CD14-positive monocyte (primary cell): ENCODE measurements around the gene HCCS. TPM values are rescaled to one million over a fixed set of nuclear protein-coding genes. Genes with fewer than 3 reads are reported as not detected.

Experiments used
- DNase-seq, 3 donors: peaks; one replicate each; pipeline ENCODE4 v3.0.0-alpha.2; 2011 to 2022
- H2AFZ ChIP-seq: 2 replicates; pipeline ENCODE4 v1.6.0; 2012; ENCODE audit warnings: mild to moderate bottlenecking, low read depth, low read length, inconsistent platforms; ENCODE audit not compliant: insufficient read depth, poor library complexity, severe bottlenecking
- H3K27ac ChIP-seq, 2 donors: 1 replicate in 1 of 2; 2 replicates in 1 of 2; pipeline ENCODE4 v1.5.1; 2012 to 2013; ENCODE audit warnings: low read length in 2 of 2, control low read depth in 1 of 2, inconsistent platforms in 1 of 2, low read depth in 1 of 2, mild to moderate bottlenecking in 1 of 2
- H3K27me3 ChIP-seq, 2 donors: one replicate each; pipeline versions ENCODE4 v1.6.0 to v1.6.1; 2011 to 2013; ENCODE audit warnings: low read length in 2 of 2; ENCODE audit not compliant: control insufficient read depth in 2 of 2, insufficient read depth in 2 of 2
- H3K36me3 ChIP-seq, 2 donors: replicated peaks in 1 of 2; 1 replicate in 1 of 2; 2 replicates in 1 of 2; pipeline versions ENCODE4 v1.5.1 to v1.6.1; 2012 to 2013; ENCODE audit warnings: low read length in 2 of 2, control low read depth in 1 of 2, inconsistent platforms in 1 of 2, mild to moderate bottlenecking in 1 of 2; ENCODE audit not compliant: insufficient read depth in 2 of 2, control insufficient read depth in 1 of 2
- H3K4me1 ChIP-seq, 2 donors: 1 replicate in 1 of 2; 2 replicates in 1 of 2; pipeline versions ENCODE4 v1.5.1 to v1.6.1; 2012 to 2013; ENCODE audit warnings: low read length in 2 of 2, control low read depth in 1 of 2, inconsistent platforms in 1 of 2, mild to moderate bottlenecking in 1 of 2, moderate library complexity in 1 of 2; ENCODE audit not compliant: insufficient read depth in 2 of 2, control insufficient read depth in 1 of 2
- H3K4me2 ChIP-seq: replicated peaks from 2 replicates; pipeline ENCODE3; 2012; ENCODE audit warnings: low read length, moderate library complexity, mild to moderate bottlenecking; ENCODE audit not compliant: poor library complexity, severe bottlenecking; ENCODE audit errors: extremely low read depth
- H3K4me3 ChIP-seq, 3 experiments: fragments of 200-600 bp in 1 of 3; sonication (generic) in 1 of 3; replicated peaks in 1 of 3; 1 replicate in 2 of 3; 2 replicates in 1 of 3; pipeline ENCODE4 v1.5.1; 2011 to 2013; ENCODE audit warnings: low read length in 3 of 3, mild to moderate bottlenecking in 3 of 3, control low read depth in 2 of 3, low read depth in 2 of 3, inconsistent platforms in 1 of 3, moderate library complexity in 1 of 3
- H3K79me2 ChIP-seq: 2 replicates; pipeline ENCODE4 v1.6.0; 2012; ENCODE audit warnings: mild to moderate bottlenecking, control low read depth, inconsistent platforms, low read length, moderate library complexity; ENCODE audit not compliant: insufficient read depth
- H3K9ac ChIP-seq: 2 replicates; pipeline ENCODE4 v1.6.0; 2017; ENCODE audit warnings: low read length, mild to moderate bottlenecking; ENCODE audit not compliant: insufficient read depth, poor library complexity, severe bottlenecking
- H3K9me3 ChIP-seq, 2 donors: replicated peaks in 1 of 2; 1 replicate in 1 of 2; 2 replicates in 1 of 2; pipeline versions ENCODE4 v1.5.1 to v1.6.1; 2012 to 2013; ENCODE audit warnings: low read length in 2 of 2, control low read depth in 1 of 2; ENCODE audit not compliant: control insufficient read depth in 1 of 2, insufficient read depth in 1 of 2
- H4K20me1 ChIP-seq: 2 replicates; pipeline ENCODE4 v1.6.0; 2012; ENCODE audit warnings: mild to moderate bottlenecking, low read length, control low read depth, moderate library complexity; ENCODE audit not compliant: insufficient read depth
- H3K27ac Mint-ChIP-seq, 7 donors: one replicate each; pipeline ENCODE4 v1.8.0; 2020; ENCODE audit warnings: mild to moderate bottlenecking in 7 of 7, mixed read lengths in 7 of 7, moderate library complexity in 6 of 7, inconsistent platforms in 2 of 7
- H3K27me3 Mint-ChIP-seq, 3 donors: one replicate each; pipeline ENCODE4 v1.8.0; 2021 to 2022; ENCODE audit warnings: low read depth in 3 of 3, mild to moderate bottlenecking in 3 of 3, mixed read lengths in 3 of 3, moderate library complexity in 3 of 3, inconsistent platforms in 1 of 3
- H3K36me3 Mint-ChIP-seq, 2 donors: one replicate each; pipeline ENCODE4 v1.8.0; 2020; ENCODE audit warnings: mixed read lengths in 2 of 2, inconsistent platforms in 1 of 2, mild to moderate bottlenecking in 1 of 2
- H3K4me1 Mint-ChIP-seq: one replicate; pipeline ENCODE4 v1.8.0; 2020; ENCODE audit warnings: mild to moderate bottlenecking, mixed read lengths
- H3K4me3 Mint-ChIP-seq, 2 donors: one replicate each; pipeline ENCODE4 v1.8.0; 2020; ENCODE audit warnings: mild to moderate bottlenecking in 2 of 2, mixed read lengths in 2 of 2, moderate library complexity in 1 of 2
- H3K9me3 Mint-ChIP-seq, 7 donors: one replicate each; pipeline ENCODE4 v1.8.0; 2020 to 2022; ENCODE audit warnings: mixed read lengths in 7 of 7, mild to moderate bottlenecking in 6 of 7, moderate library complexity in 6 of 7, inconsistent platforms in 2 of 7
- CTCF ChIP-seq: fragments of 200-600 bp; IDR thresholded peaks from one replicate; pipeline ENCODE4 v1.8.0; 2022; ENCODE audit warnings: antibody characterized with exemption, mild to moderate bottlenecking
- WGBS: methylation state at CpG from one replicate; pipeline ENCODE4 v1.1.5; 2013; ENCODE audit warnings: missing lambda C conversion rate; ENCODE audit not compliant: insufficient coverage; 5-methylcytosine and 5-hydroxymethylcytosine counted together
- intact Hi-C, 2 donors: fragments of 100-400 bp; cut with micrococcal nuclease; formaldehyde crosslinking; loops; one replicate each; pipeline versions ENCODE4 v1.15.0 to v1.15.1; 2023
- polyA plus RNA-seq, 3 donors: library from polyadenylated mRNA; depleted of rRNA in 1 of 3; unstranded in 2 of 3; stranded (reverse) in 1 of 3; fragments of 300-500 nt in 2 of 3; fragments of >200 nt in 1 of 3; fragmentation: Illumina TruSeq in 2 of 3; gene quantifications; 1 replicate in 2 of 3; 2 replicates in 1 of 3; pipeline ENCODE4 v1.2.3, GENCODE V29; 2012 to 2021

HCCS gene
- polyA plus RNA-seq, 3 donors = 15.2 to 52.2 (median 38.9) TPM

GRCh38 chrX:11103006-11103405 lies 8.1 kb upstream of the HCCS start:
- no peaks in the 10 kb centered on the region for H3K27me3 Mint-ChIP-seq
- H3K27ac Mint-ChIP-seq = no peak overlapping the region
- Histone ChIP-seq H4K20me1 (no peaks in the 10 kb centered on the region), H2AFZ (no peak overlapping the region), H3K9me3 (no peaks in the 10 kb centered on the region), H3K27ac (no peak overlapping the region), H3K4me2 (no peak overlapping the region), H3K27me3 (no peaks in the 10 kb centered on the region), H3K79me2 (no peaks in the 10 kb centered on the region), H3K4me1 (no peaks in the 10 kb centered on the region), H3K4me3 (no peak overlapping the region), H3K9ac (no peak overlapping the region), H3K36me3 (no peaks in the 10 kb centered on the region)
- no CpG with 5 or more reads among the region's 3 CpGs for WGBS
- peaks cover 4% of the 10 kb centered on the region for H3K4me1 Mint-ChIP-seq
- intact Hi-C loops = no loop called here
- no peak for TF ChIP-seq CTCF
- no peak overlapping the region for H3K4me3 Mint-ChIP-seq
- no peaks in the 10 kb centered on the region for H3K36me3 Mint-ChIP-seq
- peaks cover 0 to 5% (median 2%) of the 10 kb centered on the region in 7 donors for H3K9me3 Mint-ChIP-seq
- no peak for DNase-seq

- no peaks in the 10 kb centered on the region for H3K9me3 ChIP-seq
- no peaks in the 10 kb centered on the region for H3K36me3 Mint-ChIP-seq
- no peak for DNase-seq
- H3K27ac ChIP-seq = no peak overlapping the region
- no peaks in the 10 kb centered on the region for H3K27me3 Mint-ChIP-seq
- peaks cover 4% of the 10 kb centered on the region for H3K4me1 Mint-ChIP-seq
- no peak overlapping the region for H2AFZ ChIP-seq
- no peak overlapping the region for H3K4me3 ChIP-seq
- TF ChIP-seq CTCF = no peak
- no peaks in the 10 kb centered on the region for H3K27me3 ChIP-seq
- H3K36me3 ChIP-seq = no peaks in the 10 kb centered on the region
- WGBS = no CpG with 5 or more reads among the region's 2 CpGs
- H3K27ac Mint-ChIP-seq = no peak overlapping the region
- H3K79me2 ChIP-seq = no peaks in the 10 kb centered on the region
- H3K4me2 ChIP-seq = no peak overlapping the region
- H4K20me1 ChIP-seq = no peaks in the 10 kb centered on the region
- H3K4me3 Mint-ChIP-seq = no peak overlapping the region
- peaks cover 0 to 5% (median 2%) of the 10 kb centered on the region in 7 donors for H3K9me3 Mint-ChIP-seq
- no peak overlapping the region for H3K9ac ChIP-seq
- intact Hi-C loops = no loop called here
- H3K4me1 ChIP-seq = no peaks in the 10 kb centered on the region
Observed at GRCh38 chrX:11103751-11104150, 7.4 kb upstream of the HCCS start.
